Measurements from ENCODE around the gene IGFBP7.

GRCh38 chr4:57136281-57136680, 26.1 kb upstream of the IGFBP7 start:
- no peak for TF ChIP-seq CTCF (conservative IDR thresholded peaks at IDR 0.05; ENCODE audit: low read length)
- no peak for TF ChIP-seq EZH2phosphoT487 (IDR thresholded peaks at IDR 0.05; ENCODE audit: borderline replicate concordance, low read depth, low read length)
